Measurements from ENCODE around the gene ALOX12B. TPM values are rescaled to one million over a fixed set of nuclear protein-coding genes. Genes with fewer than 3 reads are reported as not detected.

ALOX12B gene
- total and polyA plus RNA-seq, 2 of the 8 experiments (the other 6 are each of a cell fraction or from before 2014, with no cell fraction given), result 0.86 TPM; not detected in 1

DNA sequence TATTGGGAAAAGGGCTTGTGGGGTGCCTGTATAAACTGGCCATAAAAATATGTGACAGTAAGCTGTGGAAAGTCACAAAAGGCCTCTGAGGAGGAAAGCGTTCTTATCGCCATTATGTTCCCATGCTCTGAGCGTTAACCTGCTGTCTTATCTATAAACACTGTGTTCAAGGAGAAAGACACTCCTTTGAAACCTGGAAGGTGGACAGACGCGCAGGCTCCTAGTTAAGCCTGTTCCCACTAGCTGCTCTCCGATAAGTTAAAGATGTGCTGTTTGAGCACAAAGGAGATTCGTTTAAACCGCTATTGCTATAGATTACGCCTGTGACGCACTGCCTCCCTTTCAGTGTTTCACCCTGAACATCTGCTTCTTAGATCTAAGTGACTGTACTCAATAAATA is 5.2 kb downstream of the ALOX12B start (continued):
- TF ChIP-seq, protein P1, sequence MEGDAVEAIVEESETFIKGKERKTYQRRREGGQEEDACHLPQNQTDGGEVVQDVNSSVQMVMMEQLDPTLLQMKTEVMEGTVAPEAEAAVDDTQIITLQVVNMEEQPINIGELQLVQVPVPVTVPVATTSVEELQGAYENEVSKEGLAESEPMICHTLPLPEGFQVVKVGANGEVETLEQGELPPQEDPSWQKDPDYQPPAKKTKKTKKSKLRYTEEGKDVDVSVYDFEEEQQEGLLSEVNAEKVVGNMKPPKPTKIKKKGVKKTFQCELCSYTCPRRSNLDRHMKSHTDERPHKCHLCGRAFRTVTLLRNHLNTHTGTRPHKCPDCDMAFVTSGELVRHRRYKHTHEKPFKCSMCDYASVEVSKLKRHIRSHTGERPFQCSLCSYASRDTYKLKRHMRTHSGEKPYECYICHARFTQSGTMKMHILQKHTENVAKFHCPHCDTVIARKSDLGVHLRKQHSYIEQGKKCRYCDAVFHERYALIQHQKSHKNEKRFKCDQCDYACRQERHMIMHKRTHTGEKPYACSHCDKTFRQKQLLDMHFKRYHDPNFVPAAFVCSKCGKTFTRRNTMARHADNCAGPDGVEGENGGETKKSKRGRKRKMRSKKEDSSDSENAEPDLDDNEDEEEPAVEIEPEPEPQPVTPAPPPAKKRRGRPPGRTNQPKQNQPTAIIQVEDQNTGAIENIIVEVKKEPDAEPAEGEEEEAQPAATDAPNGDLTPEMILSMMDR (IDR thresholded peaks at IDR 0.05; ENCODE audit: control extremely low read depth in 1 of 3, insufficient read depth in 1 of 3, low read depth in 1 of 3, low read length in 3 of 3), result no peak
- TF ChIP-seq TAF1 (IDR thresholded peaks at IDR 0.05; ENCODE audit: low read depth, low read length) (no peak), EZH2 (IDR thresholded peaks at IDR 0.05; ENCODE audit: low read depth, low read length, severe bottlenecking) (no peak)
